Panc1 (cell line): ENCODE data around the gene WDR33. TPM values are rescaled to one million over a fixed set of nuclear protein-coding genes. Genes with fewer than 3 reads are reported as not detected.
A peak's percentile ranks its signal among the peaks of the same experiment; 100 is the strongest.
"Not testable (repeated sequence)": the region's sequence is repeated elsewhere in the genome, so short reads cannot be mapped to it uniquely, and the experiment has no call there.

Experiments used
- ATAC-seq: fragments of 200-7000 bp; cut with Tn5 transposase; 2 replicates; pipeline ENCODE4 v1.9.1; 2020; ENCODE audit warnings: mild to moderate bottlenecking, moderate library complexity
- BruUV-seq: library from RNA; stranded (reverse); fragments of 400-500 nt; replicated peaks from 2 replicates; lab custom pipeline; 2021; lab: Mats Ljungman, UMichigan
- CTCF ChIA-PET: fragments of 300-600 bp; sonication (Branson Sonifier 250); formaldehyde crosslinking; loops from one replicate; lab custom pipeline; 2022; ENCODE audit warnings: antibody characterized with exemption; lab: Charles Lee
- POLR2A ChIA-PET: fragments of 300-600 bp; sonication (Branson Sonifier 250); formaldehyde crosslinking; loops from one replicate; lab custom pipeline; 2022; ENCODE audit warnings: antibody characterized with exemption; lab: Charles Lee
- DNase-seq: peaks from one replicate; pipeline ENCODE4 v3.0.0-alpha.2; 2010; ENCODE audit warnings: low read depth, low spot score
- H3K27ac ChIP-seq: 2 replicates; pipeline ENCODE4 v1.5.1; 2011; ENCODE audit warnings: mild to moderate bottlenecking, low read length, inconsistent platforms
- H3K27me3 ChIP-seq: fragments of 200-500 bp; sonication (Bioruptor generic); 2 replicates; pipeline ENCODE4 v1.6.0; 2014; ENCODE audit warnings: low read length, inconsistent platforms; ENCODE audit not compliant: control insufficient read depth, insufficient read depth
- H3K36me3 ChIP-seq: fragments of 200-500 bp; sonication (Bioruptor generic); 2 replicates; pipeline ENCODE4 v1.5.1; 2014; ENCODE audit warnings: inconsistent platforms, mild to moderate bottlenecking, low read length, moderate library complexity; ENCODE audit not compliant: control insufficient read depth, insufficient read depth
- H3K4me1 ChIP-seq: 2 replicates; pipeline ENCODE4 v1.5.1; 2011; ENCODE audit warnings: inconsistent platforms, mild to moderate bottlenecking, low read length, moderate library complexity; ENCODE audit not compliant: control insufficient read depth, insufficient read depth
- H3K4me3 ChIP-seq, 2 experiments: 2 replicates each; pipeline ENCODE4 v1.5.1; 2011 to 2012; ENCODE audit warnings: low read depth in 2 of 2, low read length in 2 of 2, mild to moderate bottlenecking in 2 of 2, inconsistent platforms in 1 of 2, moderate library complexity in 1 of 2
- H3K9me3 ChIP-seq: fragments of 200-500 bp; sonication (Bioruptor generic); 2 replicates; pipeline ENCODE4 v1.5.1; 2014; ENCODE audit warnings: low read depth, mild to moderate bottlenecking, inconsistent platforms, low read length, moderate library complexity; ENCODE audit not compliant: control insufficient read depth, insufficient read depth
- POLR2AphosphoS5 ChIP-seq: IDR thresholded peaks from 2 replicates; pipeline ENCODE4 v1.6.1; 2012; ENCODE audit warnings: mild to moderate bottlenecking, low read depth, low read length, moderate library complexity
- SIN3A ChIP-seq: IDR thresholded peaks from 2 replicates; pipeline ENCODE4 v1.6.1; 2012; ENCODE audit warnings: low read depth, mild to moderate bottlenecking, low read length, moderate library complexity, borderline replicate concordance; ENCODE audit not compliant: insufficient read depth
- TCF7L2 ChIP-seq: IDR thresholded peaks from 2 replicates; pipeline ENCODE4 v1.6.1; 2011; ENCODE audit warnings: mild to moderate bottlenecking, low read depth, low read length, inconsistent platforms
- in situ Hi-C: cut with HindIII; loops from 2 replicates; pipeline ENCODE4 v1.10.0; 2016; ENCODE audit warnings: low sequenced_read_pairs, low pct_unique_long_range_greater_than_20kb
- intact Hi-C: fragments of 100-400 bp; cut with micrococcal nuclease; formaldehyde crosslinking; loops from one replicate; pipeline ENCODE4 v1.10.0; 2022; ENCODE audit not compliant: unreplicated experiment
- total RNA-seq: library from RNA; stranded (reverse); gene quantifications from one replicate; pipeline ENCODE4 v1.2.1, GENCODE V29; 2021; ENCODE audit not compliant: unreplicated experiment
- TF ChIP-seq, protein P1 (sequence below): fragments of 450-650 bp; IDR thresholded peaks from 2 replicates; pipeline ENCODE4 v1.5.1; 2017; ENCODE audit warnings: mild to moderate bottlenecking
- TF ChIP-seq, protein P2 (sequence below), 2 experiments: IDR thresholded peaks; 2 replicates each; pipeline ENCODE4 v1.6.1; 2011 to 2012; ENCODE audit warnings: low read depth in 2 of 2, control low read depth in 1 of 2, low read length in 1 of 2, mild to moderate bottlenecking in 1 of 2, moderate library complexity in 1 of 2; ENCODE audit not compliant: insufficient read depth in 1 of 2

WDR33 gene
- total RNA-seq, 1 experiment from 2014 or later = 63.7 TPM

DNA sequence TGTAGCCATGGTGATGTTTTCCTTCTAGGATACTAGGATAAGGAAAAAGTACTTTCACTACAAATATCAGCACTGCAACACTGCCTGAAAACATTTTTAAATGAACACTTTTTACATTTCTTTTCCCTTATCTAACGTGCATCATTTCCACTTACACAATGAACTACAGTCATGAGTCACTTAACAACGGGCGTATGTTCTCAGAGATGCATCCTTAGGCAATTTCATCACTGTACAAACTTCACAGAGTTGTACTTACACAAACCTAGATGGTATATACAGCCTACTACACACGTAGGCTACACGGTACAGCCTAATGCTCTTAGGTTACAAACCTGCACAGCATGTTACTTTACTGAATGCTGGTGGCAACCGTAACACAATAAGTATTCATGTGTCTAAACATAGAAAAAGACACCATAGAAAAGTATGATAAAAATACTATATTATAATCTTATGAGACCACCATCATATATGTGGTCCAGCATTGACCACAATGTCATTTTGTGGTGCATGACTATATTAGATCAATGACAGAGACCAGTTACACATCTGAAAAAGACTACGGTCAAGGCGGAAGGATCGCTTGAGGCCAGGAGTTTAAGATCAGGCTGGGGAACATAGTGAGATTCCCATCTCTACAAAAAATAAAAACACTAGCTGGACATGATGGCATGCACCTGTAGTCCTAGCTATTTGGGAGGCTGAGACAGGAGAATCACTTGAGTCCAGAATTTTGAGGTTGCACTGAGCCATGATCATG, 39.8 kb downstream of the WDR33 start:
- ChIA-PET POLR2A (no interaction called here), CTCF (no interaction called here)
- no TSS peak for BruUV-seq
- no peak for TF ChIP-seq SIN3A
- TF ChIP-seq, protein P1, sequence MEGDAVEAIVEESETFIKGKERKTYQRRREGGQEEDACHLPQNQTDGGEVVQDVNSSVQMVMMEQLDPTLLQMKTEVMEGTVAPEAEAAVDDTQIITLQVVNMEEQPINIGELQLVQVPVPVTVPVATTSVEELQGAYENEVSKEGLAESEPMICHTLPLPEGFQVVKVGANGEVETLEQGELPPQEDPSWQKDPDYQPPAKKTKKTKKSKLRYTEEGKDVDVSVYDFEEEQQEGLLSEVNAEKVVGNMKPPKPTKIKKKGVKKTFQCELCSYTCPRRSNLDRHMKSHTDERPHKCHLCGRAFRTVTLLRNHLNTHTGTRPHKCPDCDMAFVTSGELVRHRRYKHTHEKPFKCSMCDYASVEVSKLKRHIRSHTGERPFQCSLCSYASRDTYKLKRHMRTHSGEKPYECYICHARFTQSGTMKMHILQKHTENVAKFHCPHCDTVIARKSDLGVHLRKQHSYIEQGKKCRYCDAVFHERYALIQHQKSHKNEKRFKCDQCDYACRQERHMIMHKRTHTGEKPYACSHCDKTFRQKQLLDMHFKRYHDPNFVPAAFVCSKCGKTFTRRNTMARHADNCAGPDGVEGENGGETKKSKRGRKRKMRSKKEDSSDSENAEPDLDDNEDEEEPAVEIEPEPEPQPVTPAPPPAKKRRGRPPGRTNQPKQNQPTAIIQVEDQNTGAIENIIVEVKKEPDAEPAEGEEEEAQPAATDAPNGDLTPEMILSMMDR = no peak
- TF ChIP-seq POLR2AphosphoS5 = no peak
- TF ChIP-seq, protein P2, sequence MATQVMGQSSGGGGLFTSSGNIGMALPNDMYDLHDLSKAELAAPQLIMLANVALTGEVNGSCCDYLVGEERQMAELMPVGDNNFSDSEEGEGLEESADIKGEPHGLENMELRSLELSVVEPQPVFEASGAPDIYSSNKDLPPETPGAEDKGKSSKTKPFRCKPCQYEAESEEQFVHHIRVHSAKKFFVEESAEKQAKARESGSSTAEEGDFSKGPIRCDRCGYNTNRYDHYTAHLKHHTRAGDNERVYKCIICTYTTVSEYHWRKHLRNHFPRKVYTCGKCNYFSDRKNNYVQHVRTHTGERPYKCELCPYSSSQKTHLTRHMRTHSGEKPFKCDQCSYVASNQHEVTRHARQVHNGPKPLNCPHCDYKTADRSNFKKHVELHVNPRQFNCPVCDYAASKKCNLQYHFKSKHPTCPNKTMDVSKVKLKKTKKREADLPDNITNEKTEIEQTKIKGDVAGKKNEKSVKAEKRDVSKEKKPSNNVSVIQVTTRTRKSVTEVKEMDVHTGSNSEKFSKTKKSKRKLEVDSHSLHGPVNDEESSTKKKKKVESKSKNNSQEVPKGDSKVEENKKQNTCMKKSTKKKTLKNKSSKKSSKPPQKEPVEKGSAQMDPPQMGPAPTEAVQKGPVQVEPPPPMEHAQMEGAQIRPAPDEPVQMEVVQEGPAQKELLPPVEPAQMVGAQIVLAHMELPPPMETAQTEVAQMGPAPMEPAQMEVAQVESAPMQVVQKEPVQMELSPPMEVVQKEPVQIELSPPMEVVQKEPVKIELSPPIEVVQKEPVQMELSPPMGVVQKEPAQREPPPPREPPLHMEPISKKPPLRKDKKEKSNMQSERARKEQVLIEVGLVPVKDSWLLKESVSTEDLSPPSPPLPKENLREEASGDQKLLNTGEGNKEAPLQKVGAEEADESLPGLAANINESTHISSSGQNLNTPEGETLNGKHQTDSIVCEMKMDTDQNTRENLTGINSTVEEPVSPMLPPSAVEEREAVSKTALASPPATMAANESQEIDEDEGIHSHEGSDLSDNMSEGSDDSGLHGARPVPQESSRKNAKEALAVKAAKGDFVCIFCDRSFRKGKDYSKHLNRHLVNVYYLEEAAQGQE (IDR thresholded peaks at IDR 0.05; ENCODE audit: insufficient read depth in 1 of 2, low read depth in 2 of 2, low read length in 1 of 2) = no peak
- TF ChIP-seq TCF7L2 = no peak
- Histone ChIP-seq H3K27me3 (no peaks in the 10 kb centered on the region), H3K9me3 (no peaks in the 10 kb centered on the region), H3K27ac (no peak overlapping the region), H3K4me1 (peaks cover 7% of the 10 kb centered on the region; the same call in 1 of the 2 replicates), H3K4me3 (no peak overlapping the region), H3K36me3 (peaks cover 6% of the 10 kb centered on the region; the same call in 1 of the 2 replicates)
- intact Hi-C loops = no loop called here
- ATAC-seq (peak; percentile 58), DNase-seq (no peak)
- in situ Hi-C loops = no loop called here

DNA sequence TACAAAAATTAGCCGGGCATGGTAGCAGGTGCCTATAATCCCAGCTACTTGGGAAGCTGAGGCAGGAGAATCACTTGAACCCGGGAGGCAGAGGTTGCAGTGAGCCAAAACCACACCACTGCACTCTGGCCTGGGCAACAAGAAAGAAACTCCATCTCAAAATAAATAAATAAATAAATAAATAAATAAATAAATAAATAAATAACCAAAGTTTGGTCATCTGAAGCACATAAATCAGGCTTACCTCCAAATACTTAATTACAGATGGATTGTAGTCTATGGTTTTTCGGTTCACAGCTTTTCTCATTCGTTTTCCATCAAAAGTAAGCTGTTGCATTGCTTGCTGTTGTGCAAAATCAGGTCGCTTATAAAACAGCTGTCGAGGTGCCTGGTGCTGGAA, 40.4 kb downstream of the WDR33 start:
- H3K36me3 ChIP-seq, intact Hi-C loops, H3K4me3 ChIP-seq, H3K27me3 ChIP-seq, DNase-seq, H3K9me3 ChIP-seq, H3K4me1 ChIP-seq, BruUV-seq, ATAC-seq, POLR2A ChIA-PET, CTCF ChIA-PET, H3K27ac ChIP-seq, in situ Hi-C loops: not testable (repeated sequence)

DNA sequence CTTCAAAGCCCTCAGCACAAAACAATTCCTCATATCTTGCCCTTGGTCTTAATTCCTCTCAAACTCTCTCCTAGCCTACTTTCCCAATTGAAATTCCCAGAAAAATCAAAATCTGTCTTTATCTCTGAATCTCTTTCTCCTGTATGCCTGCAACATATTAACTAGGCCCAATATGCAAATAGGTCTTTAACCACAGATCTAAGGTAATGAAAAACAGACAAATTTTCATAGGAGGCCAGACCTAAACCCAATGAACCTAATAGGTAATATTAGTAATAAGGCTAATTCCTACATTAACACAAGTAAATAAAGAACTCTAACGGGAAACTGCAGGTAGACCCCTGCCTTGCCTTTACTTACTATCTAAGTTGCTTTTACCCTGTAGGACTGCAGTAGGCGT, 41.4 kb downstream of the WDR33 start:
- Histone ChIP-seq H3K9me3 (no peaks in the 10 kb centered on the region), H3K36me3 (peaks cover 19% of the 10 kb centered on the region), H3K4me1 (peaks cover 7% of the 10 kb centered on the region; the same call in 1 of the 2 replicates), H3K27ac (no peak overlapping the region), H3K27me3 (no peaks in the 10 kb centered on the region), H3K4me3 (no peak overlapping the region)
- BruUV-seq = no TSS peak
- intact Hi-C loops (no loop called here), in situ Hi-C loops (no loop called here)
- ChIA-PET CTCF (no interaction called here), POLR2A (no interaction called here)
- TF ChIP-seq POLR2AphosphoS5 (no peak), TCF7L2 (no peak)
- DNase-seq (no peak), ATAC-seq (no peak)
